ENCODE measurements around the gene UBE2Q1. TPM values are rescaled to one million over a fixed set of nuclear protein-coding genes. Genes with fewer than 3 reads are reported as not detected.
A peak's percentile ranks its signal among the peaks of the same experiment; 100 is the strongest.

Gene UBE2Q1
- total and polyA plus RNA-seq, 2 donors (not counting 1 experiment from before 2014, with no cell fraction given) = 20.1 to 23.6 TPM

DNA sequence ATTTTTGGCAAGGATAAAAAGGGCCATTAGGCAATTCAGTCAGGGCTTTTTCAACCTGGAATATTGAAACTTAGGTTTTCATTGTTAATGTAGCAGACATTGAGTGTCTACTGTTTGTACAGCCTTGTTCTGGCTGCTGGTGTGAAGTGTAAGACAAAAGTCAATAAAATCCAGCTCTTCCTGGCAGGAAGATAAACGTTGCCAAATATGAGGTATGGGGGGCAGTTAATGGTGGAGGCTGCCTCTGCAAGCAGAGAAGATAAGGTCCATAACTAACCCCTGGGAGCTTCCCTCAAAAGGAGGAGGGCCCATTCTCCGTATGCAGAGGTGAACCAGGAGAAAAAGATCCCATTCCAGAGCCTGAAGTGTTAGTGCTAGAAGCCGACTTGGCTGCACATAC lies 36.8 kb downstream of the UBE2Q1 start:
- Histone ChIP-seq H3K4me3 (replicated peaks in 1 of 4; ENCODE audit: control extremely low read depth in 1 of 4, insufficient read depth in 1 of 4, low read depth in 3 of 4, low read length in 4 of 4) (no peak overlapping the region), H3K27me3 (ENCODE audit: control insufficient read depth, insufficient read depth, low read length) (peaks cover 22% of the 10 kb centered on the region), H2AFZ (ENCODE audit: low read length) (no peak overlapping the region), H3K9ac (ENCODE audit: insufficient read depth, low read length) (no peak overlapping the region), H3K4me2 (ENCODE audit: extremely low read depth, insufficient read depth, low read length) (no peak overlapping the region), H3K36me3 (ENCODE audit: control insufficient read depth, insufficient read depth, low read length) (no peaks in the 10 kb centered on the region), H4K20me1 (ENCODE audit: control insufficient read depth, extremely low read depth, insufficient read depth, low read length) (no peaks in the 10 kb centered on the region), H3K4me1 (ENCODE audit: control insufficient read depth, extremely low read depth, insufficient read depth, low read length) (no peaks in the 10 kb centered on the region), H3K79me2 (ENCODE audit: control insufficient read depth, insufficient read depth, low read length) (no peaks in the 10 kb centered on the region), H3K27ac (ENCODE audit: insufficient read depth, low read length) (no peak overlapping the region), H3K9me3 (ENCODE audit: control insufficient read depth, insufficient read depth, low read depth, low read length) (no peaks in the 10 kb centered on the region)
- TF ChIP-seq, protein P1, sequence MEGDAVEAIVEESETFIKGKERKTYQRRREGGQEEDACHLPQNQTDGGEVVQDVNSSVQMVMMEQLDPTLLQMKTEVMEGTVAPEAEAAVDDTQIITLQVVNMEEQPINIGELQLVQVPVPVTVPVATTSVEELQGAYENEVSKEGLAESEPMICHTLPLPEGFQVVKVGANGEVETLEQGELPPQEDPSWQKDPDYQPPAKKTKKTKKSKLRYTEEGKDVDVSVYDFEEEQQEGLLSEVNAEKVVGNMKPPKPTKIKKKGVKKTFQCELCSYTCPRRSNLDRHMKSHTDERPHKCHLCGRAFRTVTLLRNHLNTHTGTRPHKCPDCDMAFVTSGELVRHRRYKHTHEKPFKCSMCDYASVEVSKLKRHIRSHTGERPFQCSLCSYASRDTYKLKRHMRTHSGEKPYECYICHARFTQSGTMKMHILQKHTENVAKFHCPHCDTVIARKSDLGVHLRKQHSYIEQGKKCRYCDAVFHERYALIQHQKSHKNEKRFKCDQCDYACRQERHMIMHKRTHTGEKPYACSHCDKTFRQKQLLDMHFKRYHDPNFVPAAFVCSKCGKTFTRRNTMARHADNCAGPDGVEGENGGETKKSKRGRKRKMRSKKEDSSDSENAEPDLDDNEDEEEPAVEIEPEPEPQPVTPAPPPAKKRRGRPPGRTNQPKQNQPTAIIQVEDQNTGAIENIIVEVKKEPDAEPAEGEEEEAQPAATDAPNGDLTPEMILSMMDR (conservative IDR thresholded peaks at IDR 0.05 in 1 of 2, IDR thresholded peaks at IDR 0.05 in 1 of 2; ENCODE audit: low read depth in 1 of 2, low read length in 2 of 2) = no peak
- TF ChIP-seq EZH2 (IDR thresholded peaks at IDR 0.05; ENCODE audit: low read length, missing control alignments) = no peak
- no peak for DNase-seq (ENCODE audit: low read depth in 2 of 2)

DNA sequence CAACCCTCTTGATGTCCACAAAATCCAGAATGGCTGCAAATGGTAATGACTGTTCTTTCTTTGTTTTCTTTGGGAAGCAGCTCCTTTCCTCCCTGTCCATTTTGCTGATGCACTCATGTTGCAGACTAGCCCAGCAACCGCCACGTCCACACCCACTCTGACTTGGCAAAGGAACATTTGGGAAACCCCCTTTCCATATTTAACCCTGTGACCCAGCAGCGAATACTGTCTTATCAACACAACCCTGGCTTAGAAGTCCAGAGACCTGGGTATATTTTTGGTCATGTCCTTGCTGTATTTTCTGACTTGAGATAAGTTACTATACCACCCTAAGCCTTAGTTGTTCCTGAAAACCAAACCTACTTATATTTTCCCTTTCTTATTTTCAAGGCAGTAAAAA lies 38.1 kb downstream of the UBE2Q1 start:
- no peaks in the 10 kb centered on the region for H3K4me1 ChIP-seq (ENCODE audit: control insufficient read depth, extremely low read depth, insufficient read depth, low read length)
- no peak overlapping the region for H3K27ac ChIP-seq (ENCODE audit: insufficient read depth, low read length)
- no peaks in the 10 kb centered on the region for H3K36me3 ChIP-seq (ENCODE audit: control insufficient read depth, insufficient read depth, low read length)
- H4K20me1 ChIP-seq (ENCODE audit: control insufficient read depth, extremely low read depth, insufficient read depth, low read length) = no peaks in the 10 kb centered on the region
- H3K79me2 ChIP-seq (ENCODE audit: control insufficient read depth, insufficient read depth, low read length) = no peaks in the 10 kb centered on the region
- H2AFZ ChIP-seq (ENCODE audit: low read length) = no peak overlapping the region
- no peaks in the 10 kb centered on the region for H3K9me3 ChIP-seq (ENCODE audit: control insufficient read depth, insufficient read depth, low read depth, low read length)
- peak in 1 of 2 donors; percentile 5 for DNase-seq (ENCODE audit: low read depth in 2 of 2)
- H3K9ac ChIP-seq (ENCODE audit: insufficient read depth, low read length) = no peak overlapping the region
- H3K27me3 ChIP-seq (ENCODE audit: control insufficient read depth, insufficient read depth, low read length) = peaks cover 22% of the 10 kb centered on the region
- no peak overlapping the region for H3K4me3 ChIP-seq (replicated peaks in 1 of 4; ENCODE audit: control extremely low read depth in 1 of 4, insufficient read depth in 1 of 4, low read depth in 3 of 4, low read length in 4 of 4)
- TF ChIP-seq, protein P1 (conservative IDR thresholded peaks at IDR 0.05 in 1 of 2, IDR thresholded peaks at IDR 0.05 in 1 of 2; ENCODE audit: low read depth in 1 of 2, low read length in 2 of 2) = no peak
- TF ChIP-seq EZH2 (IDR thresholded peaks at IDR 0.05; ENCODE audit: low read length, missing control alignments) = no peak
- no peak overlapping the region for H3K4me2 ChIP-seq (ENCODE audit: extremely low read depth, insufficient read depth, low read length)

DNA sequence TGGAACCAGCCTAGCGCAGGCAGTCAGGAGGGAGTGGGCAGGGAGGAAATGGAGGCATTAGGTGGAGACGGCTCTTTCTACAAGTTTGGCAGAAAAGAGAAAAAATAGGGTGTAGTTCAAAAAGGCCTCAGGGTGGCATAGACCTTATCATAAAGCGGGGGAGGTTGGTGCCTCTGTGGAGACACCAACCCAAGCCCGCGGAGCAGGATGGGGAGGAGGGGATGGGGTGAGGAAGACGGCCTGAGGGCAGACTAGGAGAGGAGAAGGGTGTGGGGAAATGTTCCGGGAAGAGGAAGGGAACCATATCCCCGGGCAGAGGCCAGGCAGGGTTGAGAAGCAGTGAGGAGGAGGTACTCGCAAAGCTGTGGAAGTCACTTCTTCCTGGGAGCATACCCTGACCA lies 38.9 kb downstream of the UBE2Q1 start:
- Histone ChIP-seq H3K27me3 (ENCODE audit: control insufficient read depth, insufficient read depth, low read length) (peaks cover 20% of the 10 kb centered on the region), H3K36me3 (ENCODE audit: control insufficient read depth, insufficient read depth, low read length) (no peaks in the 10 kb centered on the region), H2AFZ (ENCODE audit: low read length) (no peak overlapping the region), H3K4me3 (replicated peaks in 1 of 4; ENCODE audit: control extremely low read depth in 1 of 4, insufficient read depth in 1 of 4, low read depth in 3 of 4, low read length in 4 of 4) (no peak overlapping the region), H4K20me1 (ENCODE audit: control insufficient read depth, extremely low read depth, insufficient read depth, low read length) (no peaks in the 10 kb centered on the region), H3K9ac (ENCODE audit: insufficient read depth, low read length) (no peak overlapping the region), H3K4me1 (ENCODE audit: control insufficient read depth, extremely low read depth, insufficient read depth, low read length) (no peaks in the 10 kb centered on the region), H3K79me2 (ENCODE audit: control insufficient read depth, insufficient read depth, low read length) (no peaks in the 10 kb centered on the region), H3K4me2 (ENCODE audit: extremely low read depth, insufficient read depth, low read length) (no peak overlapping the region), H3K9me3 (ENCODE audit: control insufficient read depth, insufficient read depth, low read depth, low read length) (no peaks in the 10 kb centered on the region), H3K27ac (ENCODE audit: insufficient read depth, low read length) (no peak overlapping the region)
- TF ChIP-seq, protein P1 (conservative IDR thresholded peaks at IDR 0.05 in 1 of 2, IDR thresholded peaks at IDR 0.05 in 1 of 2; ENCODE audit: low read depth in 1 of 2, low read length in 2 of 2) = no peak
- TF ChIP-seq EZH2 (IDR thresholded peaks at IDR 0.05; ENCODE audit: low read length, missing control alignments) = no peak
- DNase-seq (ENCODE audit: low read depth in 2 of 2) = no peak

Measured in fibroblast of lung (primary cell).